HG03045 (cell line): ENCODE results near the gene MLLT1.

ENCODE experiments used
- ATAC-seq: cut with Tn5 transposase; IDR thresholded peaks from one replicate; pipeline ENCODE4 v1.9.1; 2021; ENCODE audit warnings: mild to moderate bottlenecking, moderate library complexity; ENCODE audit not compliant: unreplicated experiment

MLLT1 gene

DNA sequence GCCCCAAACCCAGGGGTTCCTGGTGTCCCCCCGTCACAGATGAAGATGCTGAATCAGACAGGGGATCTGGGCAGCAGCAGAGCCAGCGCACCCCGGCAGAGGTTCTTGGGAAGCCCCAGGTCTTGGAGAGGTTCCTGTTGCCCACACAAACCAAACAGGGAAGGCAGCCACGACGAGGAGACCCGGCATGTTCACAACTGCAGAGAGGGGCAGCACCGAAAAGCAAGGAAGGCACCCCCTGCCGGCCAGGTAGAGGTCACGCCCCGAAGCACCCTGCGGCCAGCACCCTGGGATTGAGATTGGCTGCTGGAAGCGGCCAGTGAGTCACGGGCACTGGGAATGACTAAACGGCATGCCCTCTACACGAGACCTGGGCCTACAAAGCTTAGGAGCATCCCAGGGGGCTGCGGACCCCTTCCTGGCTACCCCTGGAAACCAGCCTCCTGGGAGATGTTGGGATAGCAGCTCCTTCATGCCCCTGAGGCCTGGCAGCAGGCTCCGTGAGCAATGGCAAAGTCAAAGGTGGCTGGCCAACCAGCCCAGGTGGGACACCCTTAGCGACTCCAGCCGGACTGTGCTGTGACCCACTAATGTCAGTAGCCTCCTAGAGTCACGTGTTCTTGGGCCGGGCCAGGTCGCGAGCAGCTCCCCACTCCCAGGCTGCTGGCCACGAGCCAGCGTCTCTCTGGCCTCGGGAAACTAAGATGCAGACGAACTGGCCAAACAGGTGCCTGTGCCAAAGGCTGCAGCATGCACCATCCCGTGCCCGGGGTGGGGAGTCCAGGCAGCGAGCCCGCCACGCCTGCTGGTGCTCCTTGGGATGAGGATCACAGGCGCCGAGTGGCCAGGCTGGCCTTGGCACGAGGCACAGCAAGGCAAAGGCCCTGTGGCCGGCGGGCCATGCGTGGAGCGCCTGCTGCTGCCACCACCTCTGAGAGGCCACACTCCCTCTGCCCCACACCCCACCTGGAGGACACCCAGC, 43.2 kb downstream of the MLLT1 start:
- ATAC-seq = no peak

- ATAC-seq = no peak
Observed at GRCh38 chr19:6235031-6235951, 44.5 kb downstream of the MLLT1 start.

DNA sequence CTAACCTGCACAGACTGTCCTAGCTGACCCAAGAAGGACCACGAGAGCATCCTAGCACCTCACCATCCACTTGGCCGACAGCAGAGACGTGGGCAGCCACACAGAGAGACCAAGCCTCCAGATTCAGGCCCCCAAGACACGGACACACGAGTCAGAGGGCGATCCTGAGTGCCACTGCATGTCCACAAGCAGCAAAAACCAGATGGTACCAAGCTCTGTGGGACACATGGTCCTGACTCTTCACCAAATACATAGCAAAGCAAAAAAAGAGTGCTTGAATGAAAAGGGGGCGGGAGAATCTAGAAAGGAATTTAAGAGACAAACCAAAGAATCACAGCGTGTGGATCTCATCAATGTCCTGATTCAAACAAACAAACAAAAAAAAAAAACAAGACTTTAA, 45.2 kb downstream of the MLLT1 start:
- no peak for ATAC-seq

DNA sequence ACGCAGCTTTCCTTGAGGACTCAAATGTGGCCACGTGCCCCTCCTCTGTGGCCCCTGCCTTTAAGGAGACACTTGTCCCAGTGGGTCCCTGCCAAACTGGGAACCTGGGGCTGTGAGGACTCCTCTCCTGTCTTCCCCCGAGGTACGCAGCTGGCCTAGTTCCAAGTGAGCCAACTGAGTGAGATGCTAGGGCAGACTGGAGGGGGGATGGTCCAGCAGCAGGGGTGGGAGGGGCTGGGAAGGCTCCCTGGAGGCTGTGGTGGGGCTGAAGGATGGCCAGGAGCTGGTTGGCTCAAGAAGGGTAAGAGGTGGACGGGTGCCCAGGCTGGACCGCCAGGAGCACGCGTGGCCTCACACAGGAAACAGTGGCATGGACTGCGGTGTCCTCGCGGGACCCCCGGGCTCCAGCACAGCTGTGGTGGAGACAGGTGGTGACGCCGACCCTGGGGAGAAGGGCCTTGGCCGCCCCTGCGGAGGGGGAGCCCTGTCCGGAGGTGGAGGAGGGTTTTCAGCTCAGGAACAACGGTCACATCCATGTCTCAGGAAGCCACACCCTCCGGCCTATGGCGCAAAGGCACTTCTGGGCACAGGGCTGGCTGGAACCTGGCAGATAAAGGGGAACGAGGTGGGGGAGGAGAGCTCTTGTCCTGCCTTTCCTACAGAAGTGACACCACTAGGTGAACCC, 45.8 kb downstream of the MLLT1 start:
- ATAC-seq = no peak

DNA sequence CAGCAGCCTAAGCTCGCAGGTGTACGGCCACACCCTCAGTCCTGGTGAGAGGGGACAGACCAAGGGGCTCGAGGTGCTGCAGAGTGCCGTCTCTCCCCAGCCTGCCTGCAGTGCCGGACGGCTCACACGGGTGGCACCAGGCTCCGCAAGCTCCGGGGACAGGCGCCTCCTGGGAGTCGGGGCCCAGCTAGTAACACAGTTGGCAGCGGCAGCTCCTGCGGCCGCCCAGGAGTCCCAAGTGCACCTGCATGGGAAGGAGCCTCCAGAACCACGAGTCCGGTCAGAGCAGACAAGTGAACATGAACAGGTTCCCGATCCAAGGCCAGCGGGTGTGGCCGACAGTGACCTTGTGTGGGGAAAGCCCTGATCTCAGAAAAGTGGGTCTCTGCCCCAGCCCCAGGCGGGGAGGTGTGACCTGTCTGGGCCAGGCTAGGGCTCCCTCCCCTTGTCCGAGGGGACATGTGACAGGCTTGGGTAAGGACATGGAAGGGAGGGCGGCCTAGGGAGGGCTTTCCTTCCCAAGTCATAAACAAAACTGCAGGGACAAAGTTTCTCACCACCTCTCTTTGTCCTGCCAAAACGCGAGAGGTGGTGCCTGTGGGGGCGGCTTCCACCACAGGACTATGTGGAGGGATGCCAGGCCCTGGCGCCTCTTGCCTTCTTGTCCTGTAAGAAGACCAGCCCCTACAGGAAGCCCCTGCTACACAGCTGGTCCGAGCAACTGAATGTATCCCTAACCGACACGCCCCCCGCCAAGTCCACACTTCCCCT, 46.5 kb downstream of the MLLT1 start:
- no peak for ATAC-seq

- no peak for ATAC-seq
Observed at GRCh38 chr19:6232601-6233055, 47.1 kb downstream of the MLLT1 start.

GRCh38 chr19:6230991-6231448, 48.8 kb downstream of the MLLT1 start:
- no peak for ATAC-seq

GRCh38 chr19:6229951-6230712, 49.6 kb downstream of the MLLT1 start:
- ATAC-seq = no peak

- no peak for ATAC-seq
Observed at GRCh38 chr19:6229216-6229913, 50.4 kb downstream of the MLLT1 start.

DNA sequence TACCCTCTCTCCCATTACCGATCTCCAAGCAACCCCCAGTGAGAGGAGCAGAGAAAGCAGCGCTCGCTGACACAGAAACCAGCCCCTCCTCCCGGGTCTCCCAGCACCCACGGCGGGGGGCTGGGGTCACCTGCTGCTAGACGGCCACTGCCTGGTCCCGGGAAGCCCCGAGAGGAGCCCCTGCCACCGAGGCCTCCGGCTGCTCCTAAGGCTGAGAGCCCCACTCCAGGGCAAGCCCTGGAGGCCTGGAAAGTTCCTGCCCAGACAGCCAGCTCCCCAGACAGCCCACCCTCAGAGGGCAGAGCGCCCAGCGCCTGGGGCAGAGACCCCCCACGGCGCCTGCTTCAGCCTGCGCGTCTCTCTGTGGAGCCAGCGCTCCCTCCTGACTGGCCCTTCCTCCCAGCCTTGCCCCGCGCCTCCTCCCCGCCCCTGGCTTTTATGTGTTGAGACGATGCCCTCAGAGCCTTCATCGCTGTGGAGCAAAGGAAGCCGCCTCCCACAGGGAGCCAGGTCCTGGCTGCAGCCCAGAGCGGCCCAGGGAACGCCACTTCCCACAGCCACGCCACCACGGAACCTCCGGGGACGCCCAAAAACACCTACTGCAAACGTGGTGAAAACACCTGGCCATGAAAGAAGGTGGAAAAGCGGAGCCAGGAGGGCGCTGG, 51.1 kb downstream of the MLLT1 start:
- ATAC-seq = no peak

- ATAC-seq = no peak
Observed at GRCh38 chr19:6227936-6228325, 51.8 kb downstream of the MLLT1 start.

DNA sequence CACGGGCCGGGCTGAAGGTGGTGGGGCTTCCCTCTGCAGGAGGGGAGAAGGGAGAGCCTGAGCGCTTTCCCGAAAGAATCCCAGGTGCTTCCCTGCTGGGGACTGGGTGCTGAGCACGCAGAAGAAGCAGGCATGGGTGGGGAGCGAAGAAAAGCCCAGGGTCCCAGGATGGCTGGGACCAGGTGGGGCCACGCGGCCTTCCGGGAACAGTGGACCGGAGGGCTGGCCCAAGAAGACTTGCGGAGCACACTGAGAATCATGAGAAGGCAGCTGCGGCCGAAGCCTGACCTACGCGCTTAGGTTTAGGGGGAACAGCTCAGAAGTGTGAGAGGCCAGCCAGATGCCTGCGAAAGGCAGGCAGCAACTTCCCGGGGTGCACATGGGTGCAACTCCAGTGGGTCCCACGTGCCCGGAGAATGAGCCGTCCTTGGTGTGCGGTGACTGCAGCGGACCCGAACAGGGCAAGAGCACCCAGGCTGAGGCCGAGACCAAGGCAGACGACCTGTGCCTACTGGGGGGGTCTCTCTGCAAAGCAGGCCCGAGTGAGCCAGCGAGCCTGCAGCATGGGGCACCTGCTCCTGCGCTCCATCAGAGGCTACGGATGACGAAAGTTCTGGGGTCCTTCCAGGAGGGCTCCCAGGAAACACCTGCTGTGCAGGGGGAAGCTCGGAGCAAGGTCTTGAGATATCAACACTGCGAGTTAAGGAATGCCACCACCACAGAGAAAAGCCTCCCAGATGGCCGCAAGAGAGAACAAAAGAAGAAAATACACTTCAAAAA, 52.4 kb downstream of the MLLT1 start:
- ATAC-seq = no peak

GRCh38 chr19:6226444-6227155, 53.2 kb downstream of the MLLT1 start:
- ATAC-seq = no peak

DNA sequence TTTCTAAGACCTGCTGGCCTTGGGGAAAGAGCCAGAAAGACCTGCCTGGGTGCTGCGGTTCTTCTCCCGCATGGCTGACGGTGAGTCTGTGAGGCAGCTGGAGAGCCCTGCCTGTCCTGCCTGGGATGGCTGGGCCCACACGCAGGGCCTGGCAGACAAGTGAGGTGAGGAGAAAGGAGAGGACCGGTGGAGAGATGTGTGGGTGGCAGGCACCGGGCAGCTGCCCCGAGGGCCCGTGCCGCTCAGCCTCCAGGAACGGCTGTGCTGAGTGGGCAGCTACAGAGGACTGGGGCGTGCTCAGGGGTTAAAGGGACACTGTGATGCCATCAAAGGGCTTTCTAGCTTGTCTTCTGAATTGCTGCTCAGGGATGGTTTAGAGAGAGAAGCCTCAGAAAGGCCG, 53.8 kb downstream of the MLLT1 start:
- ATAC-seq = no peak

DNA sequence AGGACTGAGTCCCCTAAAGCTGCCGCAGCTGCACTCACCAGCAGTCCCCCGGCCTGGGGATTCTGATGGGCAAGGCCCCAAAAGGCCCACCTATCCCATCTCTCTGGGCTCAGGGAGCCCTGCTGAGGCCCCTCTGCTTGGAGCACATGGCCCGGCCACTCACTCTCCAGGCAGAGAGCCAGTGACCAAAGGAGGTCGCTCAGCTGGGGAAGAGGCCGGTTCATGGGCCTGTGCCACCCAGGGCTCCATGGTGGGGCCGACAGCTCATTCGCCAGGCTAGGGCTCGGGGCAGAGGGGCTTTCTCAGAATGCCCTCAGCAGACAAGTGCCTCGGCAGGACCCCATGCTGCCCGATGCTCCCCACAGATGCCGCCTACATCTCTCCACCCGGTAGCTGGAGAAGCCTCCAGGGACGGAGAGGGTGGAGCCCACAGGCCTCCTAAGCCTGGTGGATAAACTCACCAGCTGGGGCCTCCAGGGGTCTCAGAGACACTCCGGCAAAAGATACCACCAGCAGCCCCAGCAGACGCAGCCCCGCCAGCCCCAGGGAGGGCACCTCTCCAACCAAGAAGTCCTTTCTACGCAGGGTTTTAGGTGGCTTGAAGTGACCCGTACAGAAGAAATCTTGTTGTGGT, 54.4 kb downstream of the MLLT1 start:
- ATAC-seq = no peak

GRCh38 chr19:6224308-6224675, 55.5 kb downstream of the MLLT1 start:
- ATAC-seq = no peak
